K562 (cell line): ENCODE data around the gene ITPA. TPM values are rescaled to one million over a fixed set of nuclear protein-coding genes. Genes with fewer than 3 reads are reported as not detected.
"Not testable (repeated sequence)": the region's sequence is repeated elsewhere in the genome, so short reads cannot be mapped to it uniquely, and the experiment has no call there.

ENCODE experiments used
- ATAC-seq: fragments of 200-7000 bp; cut with Tn5 transposase; 3 replicates; pipeline ENCODE4 v1.9.1; 2020; ENCODE audit warnings: moderate library complexity
- BruUV-seq: library from RNA; stranded (reverse); fragments of 400-500 nt; replicated peaks from 2 replicates; lab custom pipeline; 2021; lab: Mats Ljungman, UMichigan
- CTCF ChIA-PET: fragments of 300-600 bp; formaldehyde crosslinking; extraction: SDS; loops from one replicate; lab custom pipeline; 2021; ENCODE audit warnings: low intra/inter-chr PET ratio; lab: Yijun Ruan, JAX
- POLR2A ChIA-PET: fragments of 300-600, 350-650 bp; sonication (Branson Sonifier 250); formaldehyde crosslinking; extraction: SDS; loops from one replicate; lab custom pipeline; 2021; ENCODE audit warnings: antibody characterized with exemption, inconsistent platforms; lab: Yijun Ruan, JAX
- DNase-seq, 4 experiments: peaks; one replicate each; pipeline versions ENCODE4 v3.0.0 to v3.0.0-alpha.2; 2011 to 2018; ENCODE audit warnings: low spot score in 3 of 4, mixed read lengths in 3 of 4; ENCODE audit errors: extremely low read depth in 1 of 4
- FAIRE-seq: peaks from 2 replicates; lab custom pipeline; 2011; peaks lifted over from hg19 to GRCh38; lab: Jason Lieb, UNC
- H2AFZ ChIP-seq: 2 replicates; pipeline ENCODE4 v1.6.0; 2011; ENCODE audit warnings: low read depth, low read length, control low read depth, inconsistent platforms
- H3K27ac ChIP-seq: fragments of 200-600 bp; 3 replicates; pipeline ENCODE4 v1.8.0; 2011; ENCODE audit warnings: low read depth, mild to moderate bottlenecking, control low read depth, inconsistent platforms, low read length, moderate library complexity, mixed read lengths; ENCODE audit errors: extremely low read depth
- H3K27me3 ChIP-seq, 2 experiments: fragments of 300-600 bp in 1 of 2; 2 replicates in 1 of 2; 3 replicates in 1 of 2; pipeline versions ENCODE4 v1.6.0 to v1.8.0; 2011; ENCODE audit warnings: inconsistent platforms in 2 of 2, low read length in 2 of 2, mild to moderate bottlenecking in 1 of 2, mixed read lengths in 1 of 2, moderate library complexity in 1 of 2; ENCODE audit not compliant: control insufficient read depth in 2 of 2, insufficient read depth in 2 of 2
- H3K36me3 ChIP-seq: fragments of 300-600 bp; 3 replicates; pipeline ENCODE4 v1.8.0; 2011; ENCODE audit warnings: mild to moderate bottlenecking, low read length, inconsistent platforms; ENCODE audit not compliant: control insufficient read depth, insufficient read depth
- H3K4me1 ChIP-seq, 2 experiments: fragments of 200-600 bp in 1 of 2; replicated peaks in 1 of 2; 2 replicates in 1 of 2; 3 replicates in 1 of 2; pipeline versions ENCODE4 v1.5.1 to v1.8.0; 2011; ENCODE audit warnings: inconsistent platforms in 2 of 2, low read length in 2 of 2, mild to moderate bottlenecking in 1 of 2, mixed read lengths in 1 of 2, moderate library complexity in 1 of 2; ENCODE audit not compliant: control insufficient read depth in 2 of 2, insufficient read depth in 2 of 2
- H3K4me2 ChIP-seq: 2 replicates; pipeline ENCODE4 v1.6.1; 2011; ENCODE audit warnings: low read length, control low read depth, inconsistent platforms, mixed read lengths; ENCODE audit not compliant: insufficient read depth
- H3K4me3 ChIP-seq: fragments of 200-600 bp; sonication (generic), shearing (Covaris generic); 2 replicates; pipeline ENCODE4 v1.5.1; 2016; ENCODE audit warnings: control low read depth, inconsistent platforms
- H3K79me2 ChIP-seq: fragments of 200-600 bp; 3 replicates; pipeline ENCODE4 v1.8.0; 2011; ENCODE audit warnings: low read length, inconsistent platforms; ENCODE audit not compliant: control insufficient read depth, insufficient read depth
- H3K9ac ChIP-seq, 2 experiments: 2 replicates each; pipeline versions ENCODE4 v1.6.0 to v1.6.1; 2011; ENCODE audit warnings: low read depth in 2 of 2, low read length in 2 of 2, control low read depth in 1 of 2, inconsistent platforms in 1 of 2, mild to moderate bottlenecking in 1 of 2, mixed read lengths in 1 of 2; ENCODE audit not compliant: insufficient read depth in 1 of 2
- H3K9me1 ChIP-seq: one replicate; pipeline ENCODE4 v1.6.0; 2011; ENCODE audit warnings: inconsistent platforms, mild to moderate bottlenecking, low read length, moderate library complexity; ENCODE audit not compliant: control insufficient read depth, insufficient read depth
- H3K9me3 ChIP-seq: replicated peaks from 2 replicates; pipeline ENCODE4 v1.5.1; 2011; ENCODE audit warnings: low read depth, low read length, inconsistent platforms; ENCODE audit not compliant: control insufficient read depth, insufficient read depth
- H4K20me1 ChIP-seq: replicated peaks from 2 replicates; pipeline ENCODE4 v1.6.1; 2011; ENCODE audit warnings: low read length, inconsistent platforms, mixed read lengths; ENCODE audit not compliant: control insufficient read depth, insufficient read depth
- ELF1 ChIP-seq: fragments of 200-800 bp; sonication (Bioruptor generic); IDR thresholded peaks from 2 replicates; pipeline ENCODE4 v1.6.1; 2016; ENCODE audit warnings: missing genetic modification characterization, missing compliant biosample characterization
- HNRNPH1 ChIP-seq: fragments of 200-400 bp; formaldehyde crosslinking; optimal IDR thresholded peaks from 2 replicates; pipeline ENCODE3; 2017; ENCODE audit warnings: low read depth, mild to moderate bottlenecking, low read length, moderate library complexity
- KDM5B ChIP-seq: fragments of 200-600 bp; sonication (generic); IDR thresholded peaks from 2 replicates; pipeline ENCODE4 v1.6.1; 2012; ENCODE audit warnings: low read depth, mild to moderate bottlenecking, moderate library complexity, low read length, control low read depth, inconsistent platforms; ENCODE audit not compliant: insufficient replicate concordance
- PBX2 ChIP-seq, 2 experiments: IDR thresholded peaks in 1 of 2; conservative IDR thresholded peaks in 1 of 2; 2 replicates each; pipeline ENCODE4 v1.6.1; 2016; ENCODE audit warnings: low read depth in 2 of 2, mild to moderate bottlenecking in 1 of 2, missing compliant biosample characterization in 1 of 2, missing genetic modification characterization in 1 of 2, moderate library complexity in 1 of 2
- ZBTB9 ChIP-seq: fragments of 450-650 bp; formaldehyde crosslinking; IDR thresholded peaks from 2 replicates; pipeline ENCODE4 v1.4.0; 2020; ENCODE audit warnings: mild to moderate bottlenecking, moderate library complexity
- ZNF121 ChIP-seq: sonication (generic); formaldehyde crosslinking; conservative IDR thresholded peaks from 2 replicates; pipeline ENCODE4 v1.8.0; 2022; ENCODE audit warnings: missing genetic modification reagents
- ZNF239 ChIP-seq: fragments of 250-450 bp; sonication (Bioruptor Pico); IDR thresholded peaks from 2 replicates; pipeline ENCODE4 v1.4.0; 2020; ENCODE audit warnings: mild to moderate bottlenecking
- ZNF311 ChIP-seq: fragments of 250-450 bp; sonication (Bioruptor Pico); IDR thresholded peaks from 2 replicates; pipeline ENCODE4 v1.4.0; 2020; ENCODE audit warnings: mild to moderate bottlenecking, moderate library complexity
- ZNF41 ChIP-seq: fragments of 250-450 bp; sonication (Bioruptor Pico); conservative IDR thresholded peaks from 2 replicates; pipeline ENCODE4 v1.4.0; 2020; ENCODE audit warnings: mild to moderate bottlenecking
- ZNF511 ChIP-seq: sonication (generic); formaldehyde crosslinking; IDR thresholded peaks from 2 replicates; pipeline ENCODE4 v1.8.0; 2022; ENCODE audit warnings: mild to moderate bottlenecking, missing genetic modification reagents
- WGBS: fragments of 100-300 bp; shearing (Covaris generic); methylation state at CpG from one replicate; pipeline ENCODE4 v1.1.6; 2016; ENCODE audit warnings: low coverage, mixed read lengths; ENCODE audit not compliant: insufficient coverage; ENCODE audit errors: missing lambda C conversion rate; 5-methylcytosine and 5-hydroxymethylcytosine counted together
- in situ Hi-C: fragments of 300-500 bp; cut with MboI; formaldehyde crosslinking; loops from 4 replicates; pipeline ENCODE4 v1.15.0; 2018; ENCODE audit warnings: inconsistent platforms, mixed read lengths
- intact Hi-C: fragments of 100-400 bp; cut with micrococcal nuclease; formaldehyde crosslinking; loops from 2 replicates; pipeline ENCODE4 v1.14.2; 2022
- polyA plus RNA-seq, 8 experiments: library from polyadenylated mRNA; depleted of rRNA in 4 of 8; stranded (reverse) in 5 of 8; unstranded in 3 of 8; fragments of >200 nt; fragmentation: Nextera tagmentation in 2 of 8; fragmentation: Illumina TruSeq in 1 of 8; extraction: Ambion mirVana in 2 of 8; extraction: Trizol in 1 of 8; gene quantifications; 2 replicates each; pipeline versions ENCODE4 v1.2.1 to v1.2.3, GENCODE V29; 2011 to 2014; ENCODE audit warnings: inconsistent platforms in 1 of 8, missing spikeins in 1 of 8
- total RNA-seq, 7 experiments: library from RNA; depleted of rRNA in 6 of 7; stranded (reverse); fragments of >200 nt in 6 of 7; fragmentation: Illumina TruSeq in 2 of 7; extraction: Trizol in 2 of 7; gene quantifications; 2 replicates each; pipeline versions ENCODE4 v1.2.1 to v1.2.3, GENCODE V29; 2011 to 2021; ENCODE audit warnings: low replicate concordance in 1 of 7

Gene ITPA
- total and polyA plus RNA-seq, 9 of the 15 experiments (the other 6 are each of a cell fraction or from before 2014, with no cell fraction given) = 5.0 to 79.7 (median 36.7) TPM

GRCh38 chr20:3182429-3182828 lies 26.9 kb upstream of the ITPA start:
- BruUV-seq, ATAC-seq, H3K27ac ChIP-seq, H3K9ac ChIP-seq, H3K27me3 ChIP-seq, H3K4me1 ChIP-seq, in situ Hi-C loops, H4K20me1 ChIP-seq, H3K9me1 ChIP-seq, FAIRE-seq, H3K4me3 ChIP-seq, CTCF ChIA-PET, DNase-seq, H3K36me3 ChIP-seq, H2AFZ ChIP-seq, H3K4me2 ChIP-seq, intact Hi-C loops, POLR2A ChIA-PET, H3K9me3 ChIP-seq, H3K79me2 ChIP-seq: not testable (repeated sequence)
- 85% methylated on average over 2 of the region's 5 CpGs for WGBS
- TF ChIP-seq ZNF121 (CRISPR knock-in tag) = peak; percentile 64; the same call in 1 of the 2 replicates

GRCh38 chr20:3183896-3184612 lies 25.2 kb upstream of the ITPA start:
- no TSS peak for BruUV-seq
- no peaks in the 10 kb centered on the region for H3K9me1 ChIP-seq
- H3K4me3 ChIP-seq = no peak overlapping the region
- FAIRE-seq = no peak
- no peaks in the 10 kb centered on the region for H3K27me3 ChIP-seq
- 61% methylated on average over 3 of the region's 3 CpGs for WGBS
- ChIA-PET POLR2A (no interaction called here), CTCF (no interaction called here)
- no peaks in the 10 kb centered on the region; the same call in 2 of the 3 replicates for H3K36me3 ChIP-seq
- no peak overlapping the region for H3K27ac ChIP-seq
- DNase-seq = no peak
- intact Hi-C loops = no loop called here
- no peak overlapping the region for H3K4me2 ChIP-seq
- H3K9ac ChIP-seq = no peak overlapping the region
- no peak overlapping the region for H2AFZ ChIP-seq
- no peaks in the 10 kb centered on the region for H3K79me2 ChIP-seq
- no peak for ATAC-seq
- H3K9me3 ChIP-seq = no peaks in the 10 kb centered on the region
- in situ Hi-C loops = no loop called here
- no peaks in the 10 kb centered on the region; a peak in 1 of 5 replicates for H3K4me1 ChIP-seq
- H4K20me1 ChIP-seq = no peaks in the 10 kb centered on the region
- TF ChIP-seq ZNF239 (CRISPR knock-in tag) (no peak), KDM5B (no peak), ZNF511 (CRISPR knock-in tag) (no peak), ZNF311 (CRISPR knock-in tag) (no peak), ZNF41 (no peak), HNRNPH1 (no peak), ELF1 (tag) (no peak), ZBTB9 (CRISPR knock-in tag) (no peak), PBX2 (CRISPR knock-in tag; IDR thresholded peaks at IDR 0.05; ENCODE audit: low read depth) (no peak), PBX2 (tag; conservative IDR thresholded peaks at IDR 0.05; ENCODE audit: low read depth) (no peak)
